ENCODE measurements around the gene GRIK4.

Gene GRIK4

DNA sequence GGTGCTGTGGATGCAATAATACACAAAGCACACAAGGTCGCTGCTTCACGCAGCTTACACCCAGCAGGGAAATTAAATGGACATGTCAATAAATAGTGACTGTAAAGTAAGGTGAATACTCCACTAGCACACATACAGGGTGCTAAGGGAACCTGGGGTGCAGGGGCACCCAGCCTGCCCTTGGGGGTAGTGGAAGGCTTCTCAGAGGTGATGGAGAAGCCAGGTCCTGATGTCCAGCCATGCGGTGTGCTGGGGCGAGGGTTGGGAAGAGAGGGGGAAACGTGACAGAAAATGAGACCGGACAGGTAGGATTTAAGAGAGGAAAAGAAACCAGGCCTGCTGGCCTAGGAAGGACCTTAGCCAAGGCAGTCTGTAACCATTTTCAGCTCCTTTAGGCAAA lies 200.5 kb downstream of the GRIK4 start:
- no peak for DNase-seq

DNA sequence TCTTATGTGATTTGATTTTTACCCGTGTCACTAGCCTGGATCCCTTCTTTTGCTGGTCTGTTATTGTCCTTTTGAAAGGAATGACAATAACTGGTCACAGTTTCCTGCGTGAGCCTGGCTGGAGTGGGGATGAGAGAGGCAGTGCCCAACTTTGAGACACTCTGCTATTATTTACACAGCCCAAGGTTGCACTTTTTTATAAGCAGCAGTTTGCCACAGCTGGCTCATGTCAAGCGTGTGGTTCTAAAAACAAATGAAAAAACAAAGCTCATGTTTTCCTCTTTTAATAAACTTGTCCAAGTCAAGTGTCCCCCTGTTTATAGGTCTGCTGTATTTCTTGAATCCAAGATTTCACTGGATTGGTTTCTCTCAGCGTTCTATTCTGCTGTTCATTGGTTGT lies 201.3 kb downstream of the GRIK4 start:
- no peak for DNase-seq

DNA sequence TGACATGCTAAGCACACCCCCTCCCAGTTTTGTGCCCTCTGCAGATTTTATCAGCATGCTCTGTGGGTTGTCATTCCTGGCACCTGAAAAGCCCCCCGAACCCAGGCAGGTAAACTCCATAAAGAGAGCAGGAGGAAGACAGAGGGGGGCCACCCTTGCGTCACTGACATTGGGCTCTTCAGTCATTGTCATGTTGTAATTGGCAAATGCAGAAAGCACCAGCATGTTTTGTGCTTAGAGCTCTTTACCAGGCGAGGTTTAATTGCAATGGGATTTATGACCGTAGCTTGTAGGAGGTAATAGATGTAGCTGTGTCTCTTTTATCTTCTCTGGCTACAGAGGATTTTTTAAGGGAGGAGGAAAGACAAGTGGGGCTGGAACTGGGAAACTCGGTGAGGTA lies 201.7 kb downstream of the GRIK4 start:
- no peak for DNase-seq

DNA sequence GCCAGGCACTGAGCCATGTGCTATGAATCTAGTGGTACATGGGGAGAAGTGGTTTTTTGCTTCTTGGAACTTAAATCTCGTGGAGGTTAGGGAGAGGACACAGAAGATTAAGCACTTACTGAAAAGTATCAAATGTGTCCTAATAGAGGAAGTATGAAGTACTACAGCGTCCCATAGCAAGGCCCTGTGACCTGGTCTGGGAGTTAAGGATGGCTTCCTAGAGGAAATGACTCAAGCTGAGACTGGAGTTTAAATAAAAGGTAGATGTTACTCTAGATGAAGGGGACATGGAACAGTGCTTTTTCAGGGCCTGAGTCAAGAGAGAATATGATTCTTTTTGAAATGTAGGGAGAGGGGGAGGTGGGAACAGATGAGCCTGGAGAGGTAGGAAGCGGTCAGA lies 202.9 kb downstream of the GRIK4 start:
- DNase-seq: no peak

DNA sequence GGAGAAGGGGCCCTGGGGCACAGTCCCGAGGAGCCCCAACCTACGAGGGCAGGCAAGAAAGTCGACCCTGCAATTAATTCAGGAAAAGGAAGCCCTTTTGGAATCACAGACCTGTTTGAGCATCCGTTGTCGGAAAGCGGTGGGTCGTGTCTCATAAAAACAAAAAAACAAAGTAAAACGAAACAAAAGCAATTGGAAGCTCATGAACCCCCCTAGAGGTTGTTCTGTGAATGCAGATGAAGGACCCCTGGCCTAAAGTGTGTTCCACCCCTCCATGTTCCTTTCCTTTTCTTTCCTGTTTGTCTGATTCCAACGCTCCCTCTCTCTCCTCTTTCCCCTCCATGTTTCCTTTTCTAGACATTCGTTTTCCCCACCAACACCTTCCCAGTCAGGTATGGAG lies 203.7 kb downstream of the GRIK4 start:
- no peak for DNase-seq

DNA sequence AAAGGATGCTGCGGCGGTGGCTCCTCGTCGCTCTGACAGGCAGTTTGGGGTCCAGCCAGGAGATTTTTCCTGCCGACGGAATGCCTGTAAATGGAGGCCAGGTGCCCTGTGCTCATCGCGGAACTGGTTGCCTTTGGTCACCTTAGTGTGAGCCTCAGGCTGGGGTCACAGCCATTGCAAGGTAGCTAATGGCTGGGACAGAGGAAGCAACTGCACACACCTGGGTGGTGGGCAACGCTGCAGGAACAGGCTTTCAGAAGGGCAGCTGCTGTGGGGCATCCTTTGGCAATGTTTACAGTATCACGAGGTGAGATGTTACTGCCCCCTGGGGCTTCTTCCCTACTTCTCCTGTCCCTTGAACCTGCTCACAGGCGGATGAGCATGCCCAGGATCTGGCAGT lies 205.5 kb downstream of the GRIK4 start:
- DNase-seq: no peak

DNA sequence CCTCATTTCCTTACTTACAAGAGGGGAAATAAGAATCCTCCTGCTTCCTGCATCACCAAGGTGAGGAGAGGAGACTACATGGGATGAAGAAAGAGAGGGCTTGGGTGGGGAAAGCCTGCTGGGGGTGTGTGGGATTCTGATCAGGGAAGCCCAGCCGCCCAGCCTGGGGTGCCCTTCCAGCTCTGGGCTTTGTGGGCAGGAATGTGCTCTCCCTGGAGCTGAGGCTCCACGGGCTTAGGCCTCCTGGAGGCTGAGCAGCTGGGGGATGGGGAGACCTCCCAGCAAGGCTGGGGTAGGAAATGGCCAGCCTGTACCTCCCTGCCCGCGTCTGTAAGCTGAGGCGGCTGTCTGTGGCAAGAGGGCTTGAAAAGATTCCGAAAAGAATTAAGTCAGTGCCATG lies 206.1 kb downstream of the GRIK4 start:
- DNase-seq: no peak

DNA sequence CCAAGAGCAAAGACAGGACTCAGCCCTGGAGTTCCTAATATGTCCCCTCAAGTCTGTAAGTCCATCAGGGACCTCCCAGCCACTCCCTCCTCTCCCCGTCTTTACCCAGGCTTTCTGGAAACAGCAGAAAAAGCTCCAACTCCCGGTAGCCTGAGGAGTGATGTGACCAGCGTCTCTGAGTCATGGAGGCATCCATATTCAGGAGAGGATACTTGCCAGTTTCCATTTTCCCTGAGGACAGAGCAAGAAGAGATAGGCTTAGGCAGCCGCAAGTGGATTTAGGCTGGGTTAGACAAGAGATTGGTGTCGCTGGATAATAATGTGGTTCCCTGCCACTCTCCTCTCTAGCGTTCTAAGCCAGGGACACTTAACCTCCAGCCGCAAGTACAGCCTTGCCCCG lies 206.6 kb downstream of the GRIK4 start:
- DNase-seq: no peak

DNA sequence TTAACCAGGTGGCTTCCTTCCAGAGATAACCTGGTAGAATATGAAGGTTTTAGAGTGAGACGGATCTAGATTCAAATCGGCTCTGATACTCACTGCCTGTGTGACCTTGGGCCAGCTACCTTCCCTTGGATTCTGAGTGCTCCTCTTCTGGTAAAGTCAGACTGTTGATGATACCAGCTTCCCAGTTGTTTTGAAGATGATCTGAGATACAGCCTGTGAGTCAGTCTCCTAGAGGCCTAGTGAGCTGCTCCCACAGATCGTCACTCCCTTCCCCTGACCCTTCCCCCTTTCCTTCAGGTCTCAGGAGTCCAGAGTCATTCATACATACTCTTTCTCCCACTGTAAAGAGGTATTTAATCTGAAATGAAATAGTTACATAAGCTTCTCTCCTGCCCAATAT lies 207.8 kb downstream of the GRIK4 start:
- no peak for DNase-seq

DNA sequence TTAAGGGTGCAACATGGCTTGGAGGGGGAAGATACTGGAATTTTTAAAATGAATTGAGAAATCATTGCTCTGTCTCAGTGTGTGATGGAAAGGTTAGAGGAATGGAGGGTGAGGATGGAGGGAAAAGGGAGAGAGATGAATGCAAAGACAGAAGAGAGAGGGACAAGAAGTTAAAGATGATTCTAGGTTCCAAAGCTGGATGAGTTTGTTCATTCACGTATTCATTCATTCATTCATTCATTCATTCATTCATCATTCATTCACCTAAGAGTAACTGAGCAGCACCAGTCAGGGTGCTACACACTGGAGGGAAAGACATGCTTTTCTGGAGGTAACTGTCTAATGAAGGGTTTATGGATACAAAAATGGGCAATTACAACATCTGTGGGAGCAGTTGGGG lies 209.2 kb downstream of the GRIK4 start:
- DNase-seq: no peak

DNA sequence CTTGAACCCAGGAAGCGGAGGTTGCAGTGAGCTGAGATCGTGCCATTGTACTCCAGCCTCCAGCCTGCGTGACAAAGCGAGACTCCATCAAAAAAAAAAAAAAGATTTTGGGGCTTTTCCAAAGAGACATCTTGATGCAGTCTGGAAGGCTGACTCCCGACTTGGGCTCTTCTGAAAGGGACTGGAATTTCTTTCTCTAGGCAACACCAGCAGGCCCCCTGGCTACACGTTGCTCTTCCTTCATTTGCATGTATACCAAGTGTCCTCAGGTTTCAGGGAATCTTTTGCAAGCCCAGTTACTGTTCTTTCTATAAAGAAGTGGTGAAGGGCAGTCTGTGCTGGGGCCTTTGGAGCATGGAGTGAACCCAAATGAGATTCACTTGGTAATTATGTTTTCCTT lies 211.0 kb downstream of the GRIK4 start:
- no peak for DNase-seq

DNA sequence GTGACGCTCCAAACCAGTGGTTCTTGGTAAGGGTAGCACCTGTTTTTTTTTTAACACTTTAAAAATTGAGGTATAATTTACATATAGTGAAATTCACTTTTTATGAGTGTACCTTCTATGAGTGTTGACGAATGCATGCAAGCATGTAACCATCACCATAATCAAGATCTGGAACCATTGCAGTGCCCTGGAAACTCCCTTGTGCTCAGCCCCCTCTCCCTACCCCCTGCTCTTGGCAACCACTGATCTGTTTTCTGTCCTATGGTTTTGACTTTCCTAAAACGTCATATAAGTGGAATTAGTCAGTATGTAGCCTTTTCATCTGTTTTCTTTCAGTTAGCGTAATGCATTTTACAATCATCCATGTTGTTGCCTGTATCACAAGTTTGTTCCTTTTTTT lies 212.2 kb downstream of the GRIK4 start:
- no peak for DNase-seq

DNA sequence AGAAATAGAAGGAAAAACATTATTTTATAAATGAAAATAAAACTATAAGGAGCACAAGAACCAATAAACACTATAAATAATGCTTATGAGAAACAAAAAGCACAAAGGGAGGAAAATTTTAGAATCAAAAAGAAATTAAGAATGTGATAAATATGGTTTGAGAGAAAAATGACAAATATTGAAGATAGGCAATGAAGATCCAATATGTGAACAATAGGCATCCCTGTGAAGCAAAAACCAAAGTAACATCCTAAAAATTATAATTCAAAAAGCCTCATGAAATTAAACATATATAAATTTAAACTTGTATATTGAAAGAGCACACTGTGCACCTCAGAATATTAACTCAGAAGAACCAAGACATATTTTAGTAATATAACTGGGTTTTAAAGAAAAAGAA lies 216.2 kb downstream of the GRIK4 start:
- no peak for DNase-seq

DNA sequence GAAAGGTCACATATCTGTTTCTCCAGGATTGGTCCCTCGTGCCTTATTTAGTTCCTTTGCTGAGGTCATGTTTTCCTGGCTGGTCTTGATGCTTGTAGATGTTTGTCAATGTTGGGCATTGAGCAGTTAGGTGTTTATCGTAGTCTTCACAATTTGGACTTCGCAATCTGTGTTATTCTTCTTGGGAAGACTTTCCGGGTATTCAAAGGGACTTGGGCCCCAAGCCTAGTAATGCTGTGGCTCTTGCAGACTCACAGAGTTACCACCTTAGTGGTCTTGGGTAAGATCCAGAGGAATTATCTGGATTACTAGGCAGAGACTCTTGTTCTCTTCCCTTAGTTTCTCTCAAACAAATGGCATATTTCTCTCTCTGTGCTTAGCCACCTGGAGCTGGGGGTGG lies 223.5 kb downstream of the GRIK4 start:
- DNase-seq: no peak

DNA sequence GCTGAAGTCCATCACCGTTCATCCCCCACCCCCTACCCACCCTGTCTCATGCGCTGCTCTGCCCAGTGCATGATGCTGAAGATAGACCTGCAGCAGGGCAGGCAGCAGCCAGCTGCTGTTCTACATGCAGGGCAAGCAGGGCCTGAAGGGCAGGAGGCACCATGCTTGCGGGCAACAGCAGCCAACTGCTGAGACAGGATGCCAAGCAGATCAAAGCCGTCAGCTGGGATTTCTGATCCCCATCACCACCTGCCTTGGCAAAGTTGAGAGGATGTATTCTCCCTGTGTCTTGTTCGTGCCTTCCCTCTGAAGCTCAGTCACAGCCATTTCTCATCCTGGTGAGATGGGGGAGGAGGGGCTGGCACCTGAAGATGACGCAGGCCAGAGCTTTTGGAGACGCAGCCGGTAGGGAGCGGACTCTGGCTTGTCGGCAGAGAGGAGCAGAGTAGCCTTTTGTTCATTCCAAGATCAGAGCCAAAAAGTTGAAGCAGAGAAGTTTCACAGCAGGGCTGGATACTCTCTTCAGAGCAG lies 227.0 kb downstream of the GRIK4 start:
- DNase-seq: no peak

DNA sequence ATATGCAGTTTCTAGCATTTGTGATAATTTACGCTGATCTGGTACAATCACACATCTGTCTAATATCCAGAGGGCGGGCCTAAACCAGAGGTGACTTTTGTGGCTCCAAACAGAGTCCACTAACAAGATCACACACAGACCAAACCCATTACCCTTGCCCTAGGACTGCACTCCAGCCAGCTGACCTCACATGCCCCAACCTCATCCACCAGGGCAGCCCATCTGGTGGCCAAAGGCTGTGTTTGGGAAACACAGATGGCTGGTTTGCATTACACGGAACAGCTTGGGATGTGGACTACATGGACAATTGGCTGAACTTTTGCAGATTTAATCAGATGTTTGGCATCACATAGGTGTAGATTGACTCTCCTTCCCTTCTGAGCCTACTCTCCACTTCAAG lies 228.2 kb downstream of the GRIK4 start:
- no peak for DNase-seq

DNA sequence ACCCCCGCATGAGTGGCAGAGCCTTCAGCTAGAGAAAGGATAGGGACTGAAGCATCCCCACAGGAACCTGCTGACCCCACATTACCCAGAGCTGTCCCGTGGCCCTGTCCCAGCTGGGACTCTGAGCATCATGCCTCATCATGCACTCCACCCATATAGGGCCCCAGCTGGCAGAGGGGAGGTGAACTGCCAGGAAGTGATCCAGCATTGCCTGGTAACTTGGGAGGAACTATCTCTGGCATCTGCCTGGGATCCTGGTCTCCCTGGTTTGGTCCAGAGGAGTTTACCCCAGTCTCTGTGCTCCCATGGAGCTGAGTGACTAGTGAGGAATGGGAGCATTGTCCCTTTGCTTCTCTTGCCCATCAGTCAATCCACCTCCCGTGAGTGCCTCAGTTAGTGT lies 228.8 kb downstream of the GRIK4 start:
- DNase-seq: no peak

DNA sequence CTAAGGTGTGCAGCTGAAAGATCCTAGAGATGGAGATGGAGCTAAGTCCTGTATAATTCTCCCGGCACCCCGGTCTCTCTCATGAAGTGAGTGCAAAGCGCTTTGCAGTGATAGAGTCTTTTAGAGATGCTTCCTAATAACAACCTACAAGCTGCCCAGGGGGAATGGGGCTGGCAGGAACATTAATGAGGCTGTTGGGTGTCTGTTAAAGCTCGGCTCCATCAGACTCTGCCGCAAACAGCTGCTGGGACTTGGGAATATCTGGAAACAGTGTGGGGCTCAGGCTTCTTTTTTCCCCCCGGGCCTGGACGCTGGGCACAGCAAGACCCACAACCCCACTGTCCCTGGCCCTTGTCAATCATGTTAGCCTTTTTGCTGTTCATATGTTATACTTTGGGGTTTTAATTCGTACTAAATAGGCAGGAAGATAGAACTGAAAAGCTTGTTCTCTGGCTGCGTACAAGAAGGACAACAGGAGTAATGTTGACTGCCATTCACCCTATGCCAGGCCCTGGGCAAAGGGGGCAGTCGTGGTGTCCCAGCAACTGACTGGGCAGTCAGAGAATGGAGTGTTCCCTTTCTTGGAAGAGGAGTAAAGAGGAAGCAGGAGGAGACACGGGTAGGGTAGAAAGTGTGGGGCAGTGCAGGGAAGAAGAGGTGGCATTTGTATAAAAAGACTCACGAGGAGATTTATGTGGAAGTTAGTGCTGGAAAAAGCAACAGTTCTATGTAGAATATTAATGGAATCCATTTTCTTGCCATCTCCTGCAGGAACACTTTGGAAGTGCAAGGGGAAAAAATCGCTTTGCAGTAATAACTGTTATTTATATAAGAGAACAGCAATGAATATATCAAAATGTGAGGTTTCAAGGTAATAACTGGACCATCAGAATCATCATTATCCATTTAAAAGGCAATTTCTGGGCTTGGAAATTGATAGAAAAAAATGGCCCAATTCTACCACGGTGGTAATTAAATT lies 232.8 kb downstream of the GRIK4 start:
- no peak for DNase-seq

DNA sequence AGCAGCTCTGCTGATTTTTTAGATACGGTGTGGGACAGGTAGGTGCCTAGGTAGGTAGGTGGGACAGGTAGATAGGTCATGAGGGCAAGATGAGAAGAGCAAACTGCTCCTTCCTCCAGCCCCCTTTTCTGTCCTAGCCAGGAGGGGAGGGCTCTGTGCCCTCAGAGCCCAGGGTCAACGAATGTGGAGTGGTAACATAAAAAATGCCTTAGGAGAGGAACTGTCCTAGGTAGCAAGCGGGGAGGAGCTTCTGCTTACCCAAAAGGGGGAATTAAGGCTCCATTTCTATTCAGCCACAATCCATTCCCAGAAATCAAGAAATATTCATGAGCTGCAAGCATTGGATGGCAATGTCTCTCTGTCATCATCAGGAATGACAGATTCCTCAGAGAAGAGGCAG lies 234.8 kb downstream of the GRIK4 start:
- DNase-seq: no peak

DNA sequence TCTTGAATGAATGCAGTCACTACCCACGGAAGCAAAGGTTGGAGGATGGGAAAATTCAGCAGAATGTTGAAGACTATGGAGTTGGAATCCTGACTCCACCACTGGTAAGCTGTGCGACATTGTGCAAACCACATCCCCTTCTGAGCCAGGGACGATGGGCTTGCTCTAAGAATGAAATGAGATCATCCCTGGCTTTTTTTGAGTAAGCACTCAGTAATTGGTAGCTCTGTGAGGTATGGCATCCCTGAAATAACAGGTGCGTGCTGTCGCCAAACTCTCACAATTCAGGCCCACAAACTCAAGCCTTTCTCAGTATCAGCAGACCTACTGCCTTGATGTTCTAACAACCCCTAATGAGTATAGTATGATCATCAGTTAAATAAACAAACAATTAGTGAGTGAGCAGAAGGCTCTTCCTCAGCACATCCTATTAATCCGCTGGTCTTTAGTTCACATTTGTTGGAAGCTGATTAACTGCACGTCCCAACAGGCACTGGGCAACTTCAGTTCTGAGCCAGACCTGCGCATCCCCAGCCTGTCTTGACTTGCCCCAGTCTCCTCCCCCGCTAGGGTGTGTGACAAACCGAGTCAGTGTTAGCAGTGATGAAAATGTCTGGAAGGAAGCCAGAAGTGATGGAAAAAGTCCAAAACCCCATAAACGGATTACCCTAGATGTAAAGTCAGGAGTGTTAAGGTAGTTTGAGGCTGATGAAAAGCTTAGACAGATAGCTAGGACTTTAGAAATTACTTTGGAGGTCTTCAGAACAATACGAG lies 235.5 kb downstream of the GRIK4 start:
- DNase-seq: no peak

DNA sequence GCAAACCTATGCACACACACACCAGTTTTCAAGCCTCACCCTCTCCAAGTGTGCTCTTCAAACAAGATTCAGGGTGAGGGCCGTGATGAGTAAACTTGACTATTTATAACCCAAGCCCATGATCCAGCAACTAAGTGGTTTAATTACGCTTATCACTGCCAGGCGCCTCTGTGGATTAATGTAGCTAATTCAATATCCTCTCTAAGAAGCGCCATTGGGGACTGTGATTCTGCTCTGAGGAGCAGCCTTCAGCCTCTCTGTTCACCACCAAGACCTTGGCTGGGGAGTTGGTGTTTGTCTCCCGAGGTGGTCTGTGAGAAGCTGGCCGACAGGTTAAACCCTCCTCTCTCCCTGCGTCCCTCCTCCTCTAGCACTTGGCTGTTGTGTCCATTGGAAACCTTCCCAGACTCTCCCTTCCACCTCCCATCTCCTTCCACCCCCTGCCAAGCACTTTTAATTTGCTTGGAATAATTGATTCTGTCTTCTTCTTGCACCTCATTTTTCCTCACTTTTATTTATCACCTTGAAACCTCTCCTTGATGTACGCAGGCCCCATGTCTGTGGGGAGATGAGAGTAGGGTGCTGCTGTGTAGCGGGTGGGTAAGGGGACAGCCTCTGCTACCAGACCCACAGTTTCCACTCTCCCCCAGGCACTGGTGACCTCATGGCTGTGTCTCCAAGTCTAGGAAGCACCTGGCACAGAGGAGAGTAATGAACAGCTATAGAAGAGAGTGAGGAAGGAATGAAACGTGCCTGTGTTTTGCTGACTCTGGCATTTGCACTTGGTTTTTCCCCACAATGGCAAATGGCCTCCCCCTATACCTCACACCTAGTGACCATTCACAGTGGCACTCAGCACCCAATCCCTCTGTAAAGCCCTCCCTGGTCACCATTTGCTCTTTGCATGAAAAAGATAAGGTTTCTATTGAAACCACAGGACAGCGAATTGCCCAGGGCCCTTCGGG lies 236.6 kb downstream of the GRIK4 start:
- DNase-seq: no peak

DNA sequence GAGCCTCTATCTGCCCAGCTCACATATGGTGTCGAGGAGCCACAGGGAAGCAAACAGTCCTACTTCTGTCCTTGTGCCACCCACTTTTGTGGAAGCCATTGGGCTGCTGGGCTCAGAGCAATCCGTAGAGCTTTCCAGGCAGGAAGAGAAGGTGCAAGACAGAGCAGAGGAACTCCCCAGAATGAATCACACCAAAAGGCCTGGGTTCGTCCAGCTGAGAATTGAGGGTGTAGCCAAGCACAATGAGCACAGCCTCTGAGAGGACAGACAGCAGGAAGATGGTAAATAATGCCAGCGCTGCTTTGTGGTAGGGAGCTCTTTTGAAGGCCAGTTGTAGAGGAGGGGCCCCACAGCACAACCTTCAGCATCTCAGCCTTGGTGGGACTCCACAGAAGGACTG lies 237.8 kb downstream of the GRIK4 start:
- DNase-seq: no peak
